Prostate gland (tissue), 2 donors: Measurements from ENCODE around the gene NOP16. TPM values are rescaled to one million over a fixed set of nuclear protein-coding genes. Genes with fewer than 3 reads are reported as not detected.

ENCODE experiments used
- DNase-seq: peaks from one replicate; pipeline ENCODE4 v3.0.0-alpha.2; 2019; ENCODE audit warnings: low spot score
- H3K27ac ChIP-seq, 2 donors: fragments of 200-600 bp; sonication (generic); 2 replicates each; pipeline ENCODE4 v1.5.1; 2017 to 2019
- H3K27me3 ChIP-seq: fragments of 200-600 bp; sonication (generic); replicated peaks from 2 replicates; pipeline ENCODE4 v1.5.1; 2019; ENCODE audit not compliant: insufficient read depth
- H3K36me3 ChIP-seq, 2 donors: fragments of 200-600 bp; sonication (generic); 1 replicate in 1 of 2; 2 replicates in 1 of 2; pipeline versions ENCODE4 v1.5.1 to v1.8.1; 2017 to 2019
- H3K4me1 ChIP-seq: fragments of 200-600 bp; sonication (generic); replicated peaks from 2 replicates; pipeline ENCODE4 v1.5.1; 2019
- H3K4me3 ChIP-seq, 2 donors: fragments of 200-600 bp; sonication (generic); 2 replicates each; pipeline ENCODE4 v1.5.1; 2017 to 2019
- H3K9me3 ChIP-seq: fragments of 200-600 bp; sonication (generic); 2 replicates; pipeline ENCODE4 v1.5.1; 2017
- CTCF ChIP-seq, 4 experiments: fragments of 200-600 bp in 2 of 4; fragments of 450-650 bp in 2 of 4; sonication (generic) in 2 of 4; IDR thresholded peaks; 1 replicate in 3 of 4; 2 replicates in 1 of 4; pipeline ENCODE4 v1.5.1; 2016 to 2019; ENCODE audit warnings: antibody characterized with exemption in 4 of 4, mild to moderate bottlenecking in 2 of 4, moderate library complexity in 2 of 4
- POLR2A ChIP-seq: fragments of 450-650 bp; IDR thresholded peaks from one replicate; pipeline ENCODE4 v1.6.1; 2016; ENCODE audit warnings: antibody characterized with exemption, mild to moderate bottlenecking
- POLR2AphosphoS5 ChIP-seq: sonication (generic); formaldehyde crosslinking; IDR thresholded peaks from one replicate; pipeline ENCODE4 v1.6.1; 2017; ENCODE audit warnings: antibody characterized with exemption
- WGBS: methylation state at CpG from one replicate; pipeline ENCODE4 v1.1.5; 2018; 5-methylcytosine and 5-hydroxymethylcytosine counted together
- intact Hi-C: fragments of 100-400 bp; cut with DNase I; formaldehyde crosslinking; loops from one replicate; pipeline ENCODE4 v1.14.2; 2022
- total RNA-seq, 2 donors: library from RNA; depleted of rRNA; stranded (reverse); fragments of >200 nt; gene quantifications; one replicate each; pipeline ENCODE4 v1.1.0, GENCODE V29; 2016

The NOP16 gene
- total RNA-seq, 2 donors from 2014 or later = 10.8 to 11.6 TPM

- no peaks in the 10 kb centered on the region for H3K9me3 ChIP-seq
- H3K27me3 ChIP-seq = no peaks in the 10 kb centered on the region
- H3K4me1 ChIP-seq = no peaks in the 10 kb centered on the region
- no peak for DNase-seq
- peaks cover 14 to 16% of the 10 kb centered on the region in 2 donors for H3K36me3 ChIP-seq
- no peak overlapping the region for H3K4me3 ChIP-seq
- no peak overlapping the region for H3K27ac ChIP-seq
- TF ChIP-seq POLR2AphosphoS5 (no peak), CTCF (IDR thresholded peaks at IDR 0.05) (no peak), POLR2A (no peak)
- WGBS = 37% methylated on average over 2 of the region's 2 CpGs
- intact Hi-C loops = no loop called here
Observed at GRCh38 chr5:176342766-176343458, 45.5 kb downstream of the NOP16 start.

GRCh38 chr5:176342158-176342483 is 46.3 kb downstream of the NOP16 start:
- Histone ChIP-seq H3K4me3 (no peak overlapping the region), H3K9me3 (no peaks in the 10 kb centered on the region), H3K27ac (no peak overlapping the region), H3K4me1 (no peaks in the 10 kb centered on the region), H3K36me3 (peaks cover 6 to 11% of the 10 kb centered on the region in 2 donors), H3K27me3 (no peaks in the 10 kb centered on the region)
- WGBS = 59% methylated on average over 1 of the region's 1 CpG
- intact Hi-C loops = no loop called here
- TF ChIP-seq CTCF (IDR thresholded peaks at IDR 0.05) (no peak), POLR2A (no peak), POLR2AphosphoS5 (no peak)
- DNase-seq = no peak

- H3K36me3 ChIP-seq = peaks cover 3 to 8% of the 10 kb centered on the region in 2 donors
Observed at GRCh38 chr5:176341325-176342157, 46.9 kb downstream of the NOP16 start.

GRCh38 chr5:176339304-176339703 is 49.1 kb downstream of the NOP16 start:
- WGBS = 86% methylated on average over 5 of the region's 5 CpGs
- Histone ChIP-seq H3K9me3 (no peaks in the 10 kb centered on the region), H3K4me3 (no peak overlapping the region), H3K27ac (no peak overlapping the region), H3K4me1 (no peaks in the 10 kb centered on the region), H3K36me3 (no peaks in the 10 kb centered on the region), H3K27me3 (no peaks in the 10 kb centered on the region)
- TF ChIP-seq POLR2AphosphoS5 (no peak), POLR2A (no peak), CTCF (IDR thresholded peaks at IDR 0.05) (no peak)
- DNase-seq = no peak
- intact Hi-C loops = no loop called here

More at GRCh38 chr5:176341325-176342157, 46.9 kb downstream of the NOP16 start:
- WGBS = 81% methylated on average over 2 of the region's 2 CpGs
- Histone ChIP-seq H3K9me3 (no peaks in the 10 kb centered on the region), H3K4me3 (no peak overlapping the region), H3K27me3 (no peaks in the 10 kb centered on the region), H3K4me1 (no peaks in the 10 kb centered on the region), H3K27ac (no peak overlapping the region)
- intact Hi-C loops = no loop called here
- DNase-seq = no peak
- no peak for TF ChIP-seq CTCF (IDR thresholded peaks at IDR 0.05)
- no peak for TF ChIP-seq POLR2AphosphoS5
- TF ChIP-seq POLR2A = no peak
